ENCODE results near the gene C10orf95. TPM values are rescaled to one million over a fixed set of nuclear protein-coding genes. Genes with fewer than 3 reads are reported as not detected.

The C10orf95 gene
- total RNA-seq, 1 donor from 2014 or later = not detected

GRCh38 chr10:102462512-102463054 is 11.2 kb upstream of the C10orf95 start:
- Histone ChIP-seq H3F3A (ENCODE audit: low read depth) (peaks cover 25% of the 10 kb centered on the region), H3K9ac (no peak overlapping the region), H3K79me2 (ENCODE audit: low read depth) (no peaks in the 10 kb centered on the region), H3K36me3 (no peaks in the 10 kb centered on the region), H3K9me3 (ENCODE audit: low read depth) (no peaks in the 10 kb centered on the region), H3K4me2 (peak overlapping the region; percentile 88), H3K4me3 (peak overlapping the region; percentile 6), H2AFZ (replicated peaks) (no peak overlapping the region), H3K27ac (no peak overlapping the region), H4K20me1 (ENCODE audit: low read depth) (peaks cover 9% of the 10 kb centered on the region), H3K27me3 (peaks cover 31% of the 10 kb centered on the region), H3K4me1 (peaks cover 17% of the 10 kb centered on the region)
- H3K4me3 Mint-ChIP-seq = peak overlapping the region; percentile 92
- peaks cover 1% of the 10 kb centered on the region for H3K36me3 Mint-ChIP-seq
- no peak for DNase-seq (ENCODE audit: low spot score)
- no peaks in the 10 kb centered on the region for H3K9me3 Mint-ChIP-seq
- peaks cover 30% of the 10 kb centered on the region for H3K4me1 Mint-ChIP-seq
- no peak overlapping the region for H3K27ac Mint-ChIP-seq
- TF ChIP-seq EZH2phosphoT487 (IDR thresholded peaks at IDR 0.05) (no peak), CTCF (IDR thresholded peaks at IDR 0.05) (no peak), EZH2 (IDR thresholded peaks at IDR 0.05) (no peak)
- H3K27me3 Mint-ChIP-seq (ENCODE audit: insufficient read depth, low read depth) = peaks cover 10% of the 10 kb centered on the region

GRCh38 chr10:102461187-102462054 is 10.1 kb upstream of the C10orf95 start:
- Mint-ChIP-seq H3K36me3 (peaks cover 1% of the 10 kb centered on the region), H3K4me3 (peak overlapping the region; percentile 92), H3K27me3 (ENCODE audit: insufficient read depth, low read depth) (peaks cover 10% of the 10 kb centered on the region), H3K4me1 (peaks cover 30% of the 10 kb centered on the region), H3K27ac (no peak overlapping the region), H3K9me3 (no peaks in the 10 kb centered on the region)
- H3K9me3 ChIP-seq (ENCODE audit: low read depth) = no peaks in the 10 kb centered on the region
- DNase-seq (ENCODE audit: low spot score) = peak; percentile 99
- peak overlapping the region; percentile 49 for H3K4me3 ChIP-seq
- peak overlapping the region; percentile 88 for H3K4me2 ChIP-seq
- no peak overlapping the region for H3K9ac ChIP-seq
- H4K20me1 ChIP-seq (ENCODE audit: low read depth) = peaks cover 9% of the 10 kb centered on the region
- H3K79me2 ChIP-seq (ENCODE audit: low read depth) = no peaks in the 10 kb centered on the region
- H2AFZ ChIP-seq (replicated peaks) = peak overlapping the region; percentile 94
- no peaks in the 10 kb centered on the region for H3K36me3 ChIP-seq
- H3K27me3 ChIP-seq = peaks cover 31% of the 10 kb centered on the region
- peaks cover 25% of the 10 kb centered on the region for H3F3A ChIP-seq (ENCODE audit: low read depth)
- H3K27ac ChIP-seq = no peak overlapping the region
- TF ChIP-seq EZH2phosphoT487 (IDR thresholded peaks at IDR 0.05) (peak; percentile 23), CTCF (IDR thresholded peaks at IDR 0.05) (no peak), EZH2 (IDR thresholded peaks at IDR 0.05) (peak; percentile 30)
- peaks cover 17% of the 10 kb centered on the region for H3K4me1 ChIP-seq

- peak overlapping the region; percentile 92 for H3K4me3 Mint-ChIP-seq
- H3K4me2 ChIP-seq = peak overlapping the region; percentile 88
- peaks cover 29% of the 10 kb centered on the region for H3F3A ChIP-seq (ENCODE audit: low read depth)
- no peak for DNase-seq (ENCODE audit: low spot score)
- no peak overlapping the region for H3K27ac ChIP-seq
- H3K4me1 ChIP-seq = peaks cover 20% of the 10 kb centered on the region
- H3K27me3 ChIP-seq = peaks cover 31% of the 10 kb centered on the region
- H3K4me3 ChIP-seq = no peak overlapping the region
- H3K36me3 ChIP-seq = no peaks in the 10 kb centered on the region
- H4K20me1 ChIP-seq (ENCODE audit: low read depth) = peaks cover 9% of the 10 kb centered on the region
- H3K79me2 ChIP-seq (ENCODE audit: low read depth) = no peaks in the 10 kb centered on the region
- H3K36me3 Mint-ChIP-seq = peaks cover 1% of the 10 kb centered on the region
- H3K4me1 Mint-ChIP-seq = peaks cover 31% of the 10 kb centered on the region
- H2AFZ ChIP-seq (replicated peaks) = peak overlapping the region; percentile 94
- peak overlapping the region; percentile 75 for H3K27ac Mint-ChIP-seq
- no peak for TF ChIP-seq CTCF (IDR thresholded peaks at IDR 0.05)
- no peak for TF ChIP-seq EZH2phosphoT487 (IDR thresholded peaks at IDR 0.05)
- no peak for TF ChIP-seq EZH2 (IDR thresholded peaks at IDR 0.05)
- no peaks in the 10 kb centered on the region for H3K9me3 ChIP-seq (ENCODE audit: low read depth)
- H3K27me3 Mint-ChIP-seq (ENCODE audit: insufficient read depth, low read depth) = peaks cover 10% of the 10 kb centered on the region
- H3K9ac ChIP-seq = no peak overlapping the region
- no peaks in the 10 kb centered on the region for H3K9me3 Mint-ChIP-seq
These were observed 9.5 kb upstream of the C10orf95 start for GRCh38 chr10:102460836-102461186.

Measured in neural progenitor cell (in vitro differentiated cells).